HepG2 (cell line): Measurements from ENCODE around the gene ZNF277.

Source experiments
- CBFB ChIP-seq: sonication (generic); formaldehyde crosslinking; IDR thresholded peaks from 2 replicates; pipeline ENCODE4 v1.4.0; 2020; ENCODE audit warnings: missing genetic modification reagents
- CTCF ChIP-seq: sonication (generic); formaldehyde crosslinking; IDR thresholded peaks from 2 replicates; pipeline ENCODE4 v1.5.0; 2020; ENCODE audit warnings: mild to moderate bottlenecking, missing genetic modification reagents, moderate library complexity
- JARID2 ChIP-seq: sonication (generic); formaldehyde crosslinking; IDR thresholded peaks from 2 replicates; pipeline ENCODE4 v1.8.1; 2023; ENCODE audit warnings: missing genetic modification reagents, inconsistent platforms; ENCODE audit not compliant: insufficient replicate concordance
- POLR2A ChIP-seq, 2 experiments: IDR thresholded peaks; 2 replicates each; pipeline ENCODE4 v1.6.1; 2011; ENCODE audit warnings: low read depth in 2 of 2, low read length in 2 of 2, mild to moderate bottlenecking in 1 of 2, moderate library complexity in 1 of 2; ENCODE audit not compliant: insufficient read depth in 1 of 2
- USF2 ChIP-seq, 2 experiments: sonication (generic) in 1 of 2; formaldehyde crosslinking in 1 of 2; IDR thresholded peaks; 2 replicates each; pipeline versions ENCODE4 v1.5.1 to v1.6.1; 2011 to 2020; ENCODE audit warnings: borderline replicate concordance in 1 of 2, low read depth in 1 of 2, low read length in 1 of 2, mild to moderate bottlenecking in 1 of 2, missing genetic modification reagents in 1 of 2, moderate library complexity in 1 of 2

GRCh38 chr7:112238852-112239610 is 32.5 kb downstream of the ZNF277 start:
- no peak for TF ChIP-seq JARID2 (CRISPR knock-in tag)
- TF ChIP-seq USF2 (IDR thresholded peaks at IDR 0.05; ENCODE audit: low read depth, low read length): no peak
- TF ChIP-seq USF2 (CRISPR knock-in tag; IDR thresholded peaks at IDR 0.05; ENCODE audit: borderline replicate concordance): no peak
- no peak for TF ChIP-seq CBFB (CRISPR knock-in tag)
- no peak for TF ChIP-seq CTCF (CRISPR knock-in tag)
- no peak for TF ChIP-seq POLR2A (IDR thresholded peaks at IDR 0.05; ENCODE audit: insufficient read depth in 1 of 2, low read depth in 2 of 2, low read length in 2 of 2)
